Measurements from ENCODE around the gene DDI2.

DDI2 gene

GRCh38 chr1:15605398-15606383 is 11.6 kb upstream of the DDI2 start:
- no peak for DNase-seq (ENCODE audit: low read depth in 1 of 2, low spot score in 1 of 2)

- DNase-seq (ENCODE audit: low read depth in 1 of 2, low spot score in 1 of 2): no peak
These were observed 7.6 kb upstream of the DDI2 start for GRCh38 chr1:15609631-15610030.

DNA sequence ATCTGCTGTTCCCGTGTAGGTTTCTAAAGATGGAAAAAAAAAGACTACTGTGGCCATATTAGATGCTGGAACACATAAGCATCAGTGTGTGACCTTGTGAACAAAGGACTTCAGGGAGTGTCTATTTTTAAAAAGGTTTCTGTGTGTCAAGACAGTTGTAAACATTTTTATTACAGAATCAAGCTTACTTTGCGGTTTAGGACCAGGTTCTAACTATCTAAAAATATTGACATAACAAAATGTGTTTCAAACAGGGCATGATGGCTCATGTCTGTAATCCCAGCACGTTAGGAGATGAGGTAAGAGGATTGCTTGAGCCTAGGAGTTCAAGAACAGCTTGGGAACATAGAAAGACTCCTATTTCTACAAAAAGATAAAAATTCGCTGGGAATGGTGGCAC is 7.1 kb upstream of the DDI2 start:
- no peak for DNase-seq (ENCODE audit: low read depth in 1 of 2, low spot score in 1 of 2)

DNA sequence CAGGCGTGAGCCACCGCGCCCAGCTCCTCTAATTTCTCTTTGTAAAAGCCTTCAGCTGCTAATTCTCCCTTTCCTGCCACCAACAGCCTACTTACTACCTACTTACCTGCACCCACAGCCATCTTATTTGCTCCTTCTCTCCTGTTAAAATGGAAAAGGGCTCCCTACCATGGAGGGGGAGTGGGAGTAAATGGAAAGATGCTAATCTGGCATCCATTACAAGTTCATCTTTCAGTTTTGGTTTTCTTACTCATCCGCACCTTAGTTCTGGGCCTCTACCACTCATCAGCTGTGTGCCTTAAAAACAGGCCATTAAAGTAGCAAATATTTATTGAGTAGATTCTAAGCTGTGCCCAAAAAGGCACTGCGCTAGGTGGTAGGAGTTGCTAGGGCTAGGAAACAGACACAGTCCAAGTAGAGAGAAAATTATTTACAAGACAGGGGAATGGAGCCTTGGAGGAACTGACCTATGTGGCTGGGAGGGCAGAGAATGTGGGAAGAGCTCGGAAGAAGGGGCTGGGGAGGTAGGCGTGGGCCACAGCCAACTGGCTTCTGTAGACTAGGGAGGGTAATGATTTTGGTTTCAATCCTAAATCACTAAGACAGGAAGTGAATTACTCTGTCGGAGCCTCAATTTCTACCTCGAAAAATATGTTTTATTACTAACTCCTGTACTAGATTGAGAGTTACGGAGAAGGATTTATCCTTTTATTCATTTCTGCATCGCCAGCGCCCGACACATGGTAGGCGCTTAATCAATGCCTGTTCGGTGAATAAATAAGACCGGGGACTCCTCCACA is 685 bp upstream of the DDI2 start:
- DNase-seq (ENCODE audit: low read depth in 1 of 2, low spot score in 1 of 2): peak in 1 of 2 donors; percentile 3

- no peak for DNase-seq (ENCODE audit: low read depth in 1 of 2, low spot score in 1 of 2)
These were observed 908 bp downstream of the DDI2 start for GRCh38 chr1:15618077-15618654.

- DNase-seq (ENCODE audit: low read depth in 1 of 2, low spot score in 1 of 2): no peak
These were observed 1.6 kb downstream of the DDI2 start for GRCh38 chr1:15618655-15619525.

GRCh38 chr1:15620155-15620545 is 2.9 kb downstream of the DDI2 start:
- DNase-seq (ENCODE audit: low read depth in 1 of 2, low spot score in 1 of 2): no peak

GRCh38 chr1:15620902-15621682 is 3.8 kb downstream of the DDI2 start:
- DNase-seq (ENCODE audit: low read depth in 1 of 2, low spot score in 1 of 2): no peak

DNA sequence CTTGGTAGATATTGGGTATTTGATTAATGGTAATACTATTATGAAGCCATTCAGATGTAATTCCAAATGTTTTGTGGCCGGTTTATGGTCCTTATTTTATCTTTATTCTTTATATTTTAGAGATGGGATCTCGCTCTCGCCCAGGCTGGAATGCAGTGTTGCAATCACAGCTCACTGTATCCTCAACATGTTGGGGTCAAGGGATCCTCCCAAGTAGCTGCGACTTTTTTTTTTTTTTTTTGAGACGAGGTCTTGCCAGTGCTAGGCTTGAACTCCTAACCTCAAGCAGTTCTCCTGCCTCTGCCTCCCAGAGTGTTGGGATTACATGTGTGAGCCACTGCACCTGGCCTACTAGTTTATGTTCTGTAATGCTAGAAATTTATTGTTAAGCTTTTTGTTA is 4.7 kb downstream of the DDI2 start:
- no peak for DNase-seq (ENCODE audit: low read depth in 1 of 2, low spot score in 1 of 2)

DNA sequence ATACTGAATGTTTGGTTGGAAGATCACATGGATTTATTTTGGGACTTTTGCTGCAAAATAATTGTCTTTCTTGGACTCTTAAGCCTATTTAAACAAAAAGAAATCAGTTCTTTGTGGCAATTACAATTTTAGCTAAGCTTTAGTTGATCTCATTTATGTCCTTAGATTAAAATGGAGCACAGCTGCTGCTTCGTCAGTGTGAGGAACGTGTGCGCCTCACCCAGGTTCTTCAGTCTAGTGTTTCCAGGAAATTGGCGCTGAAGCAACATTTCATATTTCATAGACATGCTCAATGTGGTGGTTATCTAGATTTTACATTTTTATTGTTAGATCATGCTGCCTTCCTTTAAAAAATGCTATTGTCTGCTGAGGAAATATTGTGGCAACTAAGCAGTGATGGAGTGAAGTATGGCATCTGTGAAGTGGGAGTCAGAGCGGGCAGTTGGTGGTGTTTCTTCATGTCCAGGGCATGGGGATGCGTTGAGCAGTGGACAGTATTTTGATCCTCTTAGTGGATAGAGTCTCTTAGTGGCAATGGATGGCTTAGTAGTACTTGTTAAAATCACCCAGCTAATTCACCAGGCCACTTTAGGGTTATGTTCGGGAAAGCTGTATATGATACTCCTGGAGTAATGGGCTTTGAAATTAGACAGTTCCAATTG is 5.6 kb downstream of the DDI2 start:
- no peak for DNase-seq (ENCODE audit: low read depth in 1 of 2, low spot score in 1 of 2)

GRCh38 chr1:15623435-15623834 is 6.2 kb downstream of the DDI2 start:
- DNase-seq (ENCODE audit: low read depth in 1 of 2, low spot score in 1 of 2): no peak

DNA sequence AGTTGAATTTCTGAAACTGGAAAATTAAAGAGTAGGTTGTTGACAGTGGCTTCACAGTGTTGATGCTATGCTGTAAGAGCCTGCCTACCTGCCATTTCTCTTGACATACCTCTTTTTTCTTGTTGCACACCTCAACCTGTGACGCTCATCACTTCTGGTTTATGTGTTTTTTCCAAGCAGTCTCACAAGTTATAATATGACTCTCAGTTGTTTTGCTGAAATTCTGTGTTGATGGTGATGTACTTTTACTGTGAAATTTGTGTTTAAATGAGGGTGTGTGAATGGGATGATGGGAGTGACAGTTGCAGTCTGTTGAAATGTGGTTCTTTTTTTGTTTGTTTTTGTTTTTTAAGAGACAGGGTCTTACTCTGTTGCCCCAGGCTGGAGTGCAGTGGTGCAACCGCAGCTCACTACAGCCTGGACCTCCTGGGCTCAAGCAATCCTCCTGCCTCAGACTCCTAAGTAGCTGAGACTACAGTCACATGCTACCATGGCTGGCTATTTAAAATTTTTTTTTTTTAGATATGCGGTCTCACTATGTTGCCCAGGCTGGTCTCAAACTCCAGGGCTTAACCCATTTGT is 7.0 kb downstream of the DDI2 start:
- DNase-seq (ENCODE audit: low read depth in 1 of 2, low spot score in 1 of 2): no peak

DNA sequence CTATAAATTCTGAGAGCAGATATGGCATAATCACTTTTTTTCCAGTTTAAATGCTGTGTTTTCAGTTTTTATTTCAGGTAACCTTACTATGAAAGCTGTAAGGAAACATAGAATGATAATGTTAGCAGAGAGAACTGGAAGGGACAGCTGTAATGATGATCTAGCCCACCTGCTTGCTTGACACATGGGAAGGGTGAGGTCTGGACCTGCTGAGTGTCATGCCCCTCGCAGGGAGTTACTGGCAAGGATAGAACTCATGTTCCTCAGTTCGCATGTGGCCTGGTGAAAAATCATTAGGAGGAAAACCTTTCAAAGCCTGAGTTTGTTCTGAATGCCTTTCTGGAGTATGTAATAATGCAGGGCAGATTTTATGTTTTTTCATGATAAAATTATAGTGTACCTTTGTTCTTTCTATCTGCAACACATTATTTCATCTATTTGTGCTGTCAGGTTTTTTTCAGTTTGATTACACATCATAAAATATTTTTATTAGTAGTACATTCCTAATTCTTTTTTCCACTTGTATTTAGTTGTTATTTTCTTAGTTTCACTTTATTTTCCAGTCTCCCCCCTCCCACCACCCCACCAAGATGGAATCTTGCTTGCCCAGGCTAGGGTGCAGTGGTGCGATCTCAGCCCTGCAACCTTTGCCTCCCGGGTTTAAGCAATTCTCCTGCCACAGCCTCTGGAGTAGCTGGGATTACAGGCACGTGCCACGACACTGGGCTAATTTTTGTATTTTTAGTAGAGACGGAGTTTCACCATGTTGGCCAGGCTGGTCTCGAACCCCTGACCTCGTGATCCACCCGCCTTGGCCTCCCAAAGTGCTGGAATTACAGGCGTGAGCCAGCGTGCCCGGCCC is 8.0 kb downstream of the DDI2 start:
- DNase-seq (ENCODE audit: low read depth in 1 of 2, low spot score in 1 of 2): no peak

DNA sequence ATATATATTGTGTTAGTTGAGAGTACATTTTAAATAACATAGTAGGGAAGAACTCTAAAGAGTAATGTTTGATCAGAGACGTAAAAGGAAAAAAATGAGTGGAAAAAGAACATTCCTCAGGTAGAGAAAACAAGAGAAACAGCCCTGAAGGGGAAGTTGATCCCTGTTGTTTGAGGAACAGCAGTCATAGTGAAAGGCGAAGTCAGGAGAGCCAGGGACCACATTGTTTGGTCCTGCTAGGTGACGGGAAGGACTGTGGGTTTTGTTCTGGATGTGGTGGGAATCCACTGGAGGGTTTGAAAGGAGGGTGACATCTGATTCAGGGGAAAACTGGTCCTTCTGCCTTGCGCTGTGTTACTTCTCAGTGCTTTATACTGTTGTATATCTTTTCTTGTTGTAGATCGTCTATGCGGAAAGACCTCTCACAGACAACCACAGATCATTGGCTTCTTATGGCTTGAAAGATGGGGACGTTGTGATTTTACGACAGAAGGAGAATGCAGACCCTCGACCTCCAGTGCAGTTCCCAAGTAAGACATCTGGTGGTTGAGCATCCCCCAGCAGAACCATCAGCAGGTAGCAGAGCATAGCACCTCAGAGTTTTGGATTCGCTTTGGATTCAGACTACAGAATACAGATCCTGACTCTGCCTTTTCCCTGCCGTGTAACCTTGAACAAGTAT is 9.2 kb downstream of the DDI2 start:
- DNase-seq (ENCODE audit: low read depth in 1 of 2, low spot score in 1 of 2): no peak

GRCh38 chr1:15627343-15627988 is 10.2 kb downstream of the DDI2 start:
- no peak for DNase-seq (ENCODE audit: low read depth in 1 of 2, low spot score in 1 of 2)

- DNase-seq (ENCODE audit: low read depth in 1 of 2, low spot score in 1 of 2): no peak
These were observed 10.7 kb downstream of the DDI2 start for GRCh38 chr1:15628003-15628402.

GRCh38 chr1:15633756-15634420 is 16.6 kb downstream of the DDI2 start:
- DNase-seq (ENCODE audit: low read depth in 1 of 2, low spot score in 1 of 2): no peak

All from stimulated activated CD4-positive, alpha-beta T cell treated with anti-CD3 and anti-CD28 coated beads, Interleukin-15, amount 100 ng/mL, for 1 hour (primary cell).